GM12878 (cell line): ENCODE data around the gene PDK1. TPM values are rescaled to one million over a fixed set of nuclear protein-coding genes. Genes with fewer than 3 reads are reported as not detected.

ENCODE experiments used
- ATAC-seq: fragments of 200-7000 bp; cut with Tn5 transposase; 3 replicates; pipeline ENCODE4 v1.9.1; 2020; ENCODE audit warnings: mild to moderate bottlenecking, moderate library complexity
- BruUV-seq: library from RNA; stranded (reverse); fragments of 400-500 nt; replicated peaks from 2 replicates; lab custom pipeline; 2021; lab: Mats Ljungman, UMichigan
- CTCF ChIA-PET: fragments of 300-600 bp; sonication (Branson Sonifier 250); formaldehyde crosslinking; extraction: SDS; loops from one replicate; lab custom pipeline; 2021; ENCODE audit warnings: inconsistent platforms; lab: Yijun Ruan, JAX
- POLR2A ChIA-PET: fragments of 350-600 bp; formaldehyde crosslinking; extraction: SDS; loops from one replicate; lab custom pipeline; 2021; ENCODE audit warnings: inconsistent platforms; lab: Charles Lee
- RAD21 ChIA-PET: fragments of 300-600 bp; sonication (Branson Sonifier 250); formaldehyde crosslinking; loops from one replicate; lab custom pipeline; 2023; ENCODE audit warnings: antibody characterized with exemption; ENCODE audit not compliant: unreplicated experiment; lab: Charles Lee
- SMC1A ChIA-PET: fragments of 300-600 bp; sonication (Branson Sonifier 250); formaldehyde crosslinking; loops from one replicate; lab custom pipeline; 2023; ENCODE audit not compliant: unreplicated experiment, uncharacterized antibody; lab: Charles Lee
- DNase-seq: peaks from one replicate; pipeline ENCODE4 v3.0.0-alpha.2; 2011; ENCODE audit warnings: low read depth, low spot score
- FAIRE-seq: peaks from 3 replicates; lab custom pipeline; 2011; peaks lifted over from hg19 to GRCh38; lab: Jason Lieb, UNC
- H2AFZ ChIP-seq: 2 replicates; pipeline ENCODE4 v1.6.0; 2011; ENCODE audit warnings: low read depth, low read length, control low read depth; ENCODE audit not compliant: control insufficient read depth
- H3K27ac ChIP-seq: 2 replicates; pipeline ENCODE4 v1.5.1; 2011; ENCODE audit warnings: control low read depth; ENCODE audit not compliant: control insufficient read depth, insufficient read depth
- H3K27me3 ChIP-seq, 2 experiments: replicated peaks in 1 of 2; 2 replicates each; pipeline versions ENCODE4 v1.6.0 to v1.6.1; 2011; ENCODE audit warnings: low read length in 1 of 2; ENCODE audit not compliant: control insufficient read depth in 2 of 2, insufficient read depth in 2 of 2
- H3K36me3 ChIP-seq, 2 experiments: 2 replicates each; pipeline ENCODE4 v1.5.1; 2011; ENCODE audit warnings: low read length in 1 of 2; ENCODE audit not compliant: control insufficient read depth in 2 of 2, insufficient read depth in 2 of 2
- H3K4me1 ChIP-seq: 2 replicates; pipeline ENCODE4 v1.6.1; 2011; ENCODE audit warnings: mild to moderate bottlenecking, low read length, moderate library complexity, mixed read lengths; ENCODE audit not compliant: control insufficient read depth, insufficient read depth
- H3K4me2 ChIP-seq: 2 replicates; pipeline ENCODE4 v1.6.0; 2011; ENCODE audit warnings: control low read depth; ENCODE audit not compliant: control insufficient read depth, insufficient read depth
- H3K4me3 ChIP-seq: fragments of 200-600 bp; sonication (generic); 2 replicates; pipeline ENCODE4 v1.5.1; 2016
- H3K79me2 ChIP-seq: 2 replicates; pipeline ENCODE4 v1.6.0; 2011; ENCODE audit warnings: low read length; ENCODE audit not compliant: control insufficient read depth, insufficient read depth
- H3K9ac ChIP-seq: 2 replicates; pipeline ENCODE4 v1.8.0; 2011; ENCODE audit warnings: low read length, control low read depth, mixed read lengths; ENCODE audit not compliant: control insufficient read depth, insufficient read depth
- H3K9me3 ChIP-seq: replicated peaks from 3 replicates; pipeline ENCODE4 v1.5.1; 2011; ENCODE audit warnings: mild to moderate bottlenecking, low read length; ENCODE audit not compliant: control insufficient read depth, insufficient read depth
- H4K20me1 ChIP-seq: 2 replicates; pipeline ENCODE4 v1.6.0; 2011; ENCODE audit not compliant: control insufficient read depth, insufficient read depth
- BRCA1 ChIP-seq: IDR thresholded peaks from 2 replicates; pipeline ENCODE4 v1.6.1; 2011; ENCODE audit warnings: low read depth, low read length, improper control_type of control experiment
- EZH2 ChIP-seq: IDR thresholded peaks from 2 replicates; pipeline ENCODE4 v1.6.1; 2012; ENCODE audit warnings: low read depth, mild to moderate bottlenecking, control low read depth, inconsistent platforms, low read length, borderline replicate concordance; ENCODE audit not compliant: control insufficient read depth
- IKZF1 ChIP-seq: fragments of 450-650 bp; conservative IDR thresholded peaks from 2 replicates; pipeline ENCODE4 v1.6.1; 2017; ENCODE audit warnings: antibody characterized with exemption, mild to moderate bottlenecking
- MEF2A ChIP-seq: IDR thresholded peaks from 2 replicates; pipeline ENCODE4 v1.6.1; 2011; ENCODE audit warnings: low read depth, mild to moderate bottlenecking, low read length, moderate library complexity; ENCODE audit not compliant: insufficient read depth
- NFYA ChIP-seq: IDR thresholded peaks from 2 replicates; pipeline ENCODE4 v1.6.1; 2011; ENCODE audit warnings: low read depth, mild to moderate bottlenecking, low read length, improper control_type of control experiment, borderline replicate concordance
- POU2F2 ChIP-seq: IDR thresholded peaks from 3 replicates; pipeline ENCODE4 v1.6.1; 2011; ENCODE audit warnings: low read depth, mild to moderate bottlenecking, low read length, borderline replicate concordance
- SMAD1 ChIP-seq: fragments of 450-650 bp; IDR thresholded peaks from 2 replicates; pipeline ENCODE4 v1.6.1; 2018; ENCODE audit warnings: mild to moderate bottlenecking, low read depth; ENCODE audit not compliant: partially characterized antibody
- SMARCA5 ChIP-seq: fragments of 450-650 bp; IDR thresholded peaks from 2 replicates; pipeline ENCODE4 v1.6.1; 2017; ENCODE audit warnings: mild to moderate bottlenecking
- ZBED1 ChIP-seq: IDR thresholded peaks from 2 replicates; pipeline ENCODE4 v1.6.1; 2016; ENCODE audit warnings: borderline replicate concordance
- WGBS: methylation state at CpG from one replicate; pipeline ENCODE4 v1.1.6; 2016; ENCODE audit warnings: low lambda C conversion rate; ENCODE audit not compliant: insufficient replicate concordance, insufficient coverage; ENCODE audit errors: missing lambda C conversion rate; 5-methylcytosine and 5-hydroxymethylcytosine counted together
- in situ Hi-C: fragments of 300-500 bp; cut with MboI; formaldehyde crosslinking; loops from 9 replicates; pipeline ENCODE4 v1.14.3; 2018; ENCODE audit warnings: mixed read lengths
- intact Hi-C: fragments of 100-400 bp; cut with micrococcal nuclease; formaldehyde crosslinking; loops from one replicate; pipeline ENCODE4 v1.14.2; 2022; ENCODE audit not compliant: unreplicated experiment
- polyA plus RNA-seq, 11 experiments: library from polyadenylated mRNA; depleted of rRNA in 4 of 11; unstranded in 6 of 11; stranded (reverse) in 5 of 11; fragments of >200 nt; fragmentation: Nextera tagmentation in 4 of 11; fragmentation: Illumina TruSeq in 1 of 11; extraction: Ambion mirVana in 4 of 11; extraction: Trizol in 1 of 11; gene quantifications; 1 replicate in 1 of 11; 2 replicates in 10 of 11; pipeline versions ENCODE4 v1.2.1 to v1.2.3, GENCODE V29; 2011 to 2016; ENCODE audit warnings: inconsistent platforms in 2 of 11, missing spikeins in 2 of 11, low read depth in 1 of 11
- total RNA-seq, 4 experiments: library from RNA; depleted of rRNA in 3 of 4; stranded (reverse); fragments of >200 nt in 3 of 4; fragmentation: Illumina TruSeq in 1 of 4; extraction: Trizol in 1 of 4; gene quantifications; 2 replicates each; pipeline versions ENCODE4 v1.2.1 to v1.2.3, GENCODE V29; 2013 to 2021
- TF ChIP-seq, protein P1 (sequence below): fragments of 450-650 bp; IDR thresholded peaks from 2 replicates; pipeline ENCODE4 v1.6.1; 2016; ENCODE audit warnings: mild to moderate bottlenecking, moderate library complexity, borderline replicate concordance
- TF ChIP-seq, protein P2 (sequence below): fragments of 450-650 bp; IDR thresholded peaks from 2 replicates; pipeline ENCODE4 v1.6.1; 2017; ENCODE audit warnings: mild to moderate bottlenecking, moderate library complexity
- TF ChIP-seq, protein P3 (sequence below): fragments of 450-650 bp; formaldehyde crosslinking; IDR thresholded peaks from 2 replicates; pipeline ENCODE4 v1.4.0; 2020; ENCODE audit warnings: mild to moderate bottlenecking, moderate library complexity

The PDK1 gene
- total and polyA plus RNA-seq, 10 of the 15 experiments (the other 5 are each of a cell fraction or from before 2014, with no cell fraction given), result 5.3 to 128 (median 17.1) TPM

DNA sequence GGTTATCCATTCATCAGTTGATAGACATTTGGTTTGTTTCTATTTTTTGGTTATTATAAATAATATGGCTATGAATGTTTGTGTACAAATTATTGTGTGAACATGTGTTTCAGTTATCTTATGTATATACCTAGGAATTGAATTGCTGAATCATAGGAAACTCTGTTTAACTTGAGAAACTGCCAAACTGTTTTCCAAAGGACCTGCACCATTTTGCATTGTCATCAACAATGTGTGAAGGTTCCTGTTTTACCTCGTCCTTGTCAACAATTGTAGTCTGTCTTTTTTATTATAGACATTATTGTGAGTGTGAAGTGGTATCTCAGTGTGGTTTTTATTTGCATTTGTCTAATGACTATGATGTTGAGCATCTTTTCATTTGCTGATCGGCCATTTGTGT, 17.1 kb downstream of the PDK1 start:
- no peaks in the 10 kb centered on the region for H3K27me3 ChIP-seq
- RAD21 ChIA-PET, result no interaction called here
- TF ChIP-seq ZBED1 (no peak), BRCA1 (no peak), MEF2A (no peak), SMAD1 (no peak), IKZF1 (no peak), EZH2 (no peak), SMARCA5 (no peak), NFYA (no peak), POU2F2 (no peak)
- TF ChIP-seq, protein P1, sequence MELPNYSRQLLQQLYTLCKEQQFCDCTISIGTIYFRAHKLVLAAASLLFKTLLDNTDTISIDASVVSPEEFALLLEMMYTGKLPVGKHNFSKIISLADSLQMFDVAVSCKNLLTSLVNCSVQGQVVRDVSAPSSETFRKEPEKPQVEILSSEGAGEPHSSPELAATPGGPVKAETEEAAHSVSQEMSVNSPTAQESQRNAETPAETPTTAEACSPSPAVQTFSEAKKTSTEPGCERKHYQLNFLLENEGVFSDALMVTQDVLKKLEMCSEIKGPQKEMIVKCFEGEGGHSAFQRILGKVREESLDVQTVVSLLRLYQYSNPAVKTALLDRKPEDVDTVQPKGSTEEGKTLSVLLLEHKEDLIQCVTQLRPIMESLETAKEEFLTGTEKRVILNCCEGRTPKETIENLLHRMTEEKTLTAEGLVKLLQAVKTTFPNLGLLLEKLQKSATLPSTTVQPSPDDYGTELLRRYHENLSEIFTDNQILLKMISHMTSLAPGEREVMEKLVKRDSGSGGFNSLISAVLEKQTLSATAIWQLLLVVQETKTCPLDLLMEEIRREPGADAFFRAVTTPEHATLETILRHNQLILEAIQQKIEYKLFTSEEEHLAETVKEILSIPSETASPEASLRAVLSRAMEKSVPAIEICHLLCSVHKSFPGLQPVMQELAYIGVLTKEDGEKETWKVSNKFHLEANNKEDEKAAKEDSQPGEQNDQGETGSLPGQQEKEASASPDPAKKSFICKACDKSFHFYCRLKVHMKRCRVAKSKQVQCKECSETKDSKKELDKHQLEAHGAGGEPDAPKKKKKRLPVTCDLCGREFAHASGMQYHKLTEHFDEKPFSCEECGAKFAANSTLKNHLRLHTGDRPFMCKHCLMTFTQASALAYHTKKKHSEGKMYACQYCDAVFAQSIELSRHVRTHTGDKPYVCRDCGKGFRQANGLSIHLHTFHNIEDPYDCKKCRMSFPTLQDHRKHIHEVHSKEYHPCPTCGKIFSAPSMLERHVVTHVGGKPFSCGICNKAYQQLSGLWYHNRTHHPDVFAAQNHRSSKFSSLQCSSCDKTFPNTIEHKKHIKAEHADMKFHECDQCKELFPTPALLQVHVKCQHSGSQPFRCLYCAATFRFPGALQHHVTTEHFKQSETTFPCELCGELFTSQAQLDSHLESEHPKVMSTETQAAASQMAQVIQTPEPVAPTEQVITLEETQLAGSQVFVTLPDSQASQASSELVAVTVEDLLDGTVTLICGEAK, result no peak
- TF ChIP-seq, protein P2, sequence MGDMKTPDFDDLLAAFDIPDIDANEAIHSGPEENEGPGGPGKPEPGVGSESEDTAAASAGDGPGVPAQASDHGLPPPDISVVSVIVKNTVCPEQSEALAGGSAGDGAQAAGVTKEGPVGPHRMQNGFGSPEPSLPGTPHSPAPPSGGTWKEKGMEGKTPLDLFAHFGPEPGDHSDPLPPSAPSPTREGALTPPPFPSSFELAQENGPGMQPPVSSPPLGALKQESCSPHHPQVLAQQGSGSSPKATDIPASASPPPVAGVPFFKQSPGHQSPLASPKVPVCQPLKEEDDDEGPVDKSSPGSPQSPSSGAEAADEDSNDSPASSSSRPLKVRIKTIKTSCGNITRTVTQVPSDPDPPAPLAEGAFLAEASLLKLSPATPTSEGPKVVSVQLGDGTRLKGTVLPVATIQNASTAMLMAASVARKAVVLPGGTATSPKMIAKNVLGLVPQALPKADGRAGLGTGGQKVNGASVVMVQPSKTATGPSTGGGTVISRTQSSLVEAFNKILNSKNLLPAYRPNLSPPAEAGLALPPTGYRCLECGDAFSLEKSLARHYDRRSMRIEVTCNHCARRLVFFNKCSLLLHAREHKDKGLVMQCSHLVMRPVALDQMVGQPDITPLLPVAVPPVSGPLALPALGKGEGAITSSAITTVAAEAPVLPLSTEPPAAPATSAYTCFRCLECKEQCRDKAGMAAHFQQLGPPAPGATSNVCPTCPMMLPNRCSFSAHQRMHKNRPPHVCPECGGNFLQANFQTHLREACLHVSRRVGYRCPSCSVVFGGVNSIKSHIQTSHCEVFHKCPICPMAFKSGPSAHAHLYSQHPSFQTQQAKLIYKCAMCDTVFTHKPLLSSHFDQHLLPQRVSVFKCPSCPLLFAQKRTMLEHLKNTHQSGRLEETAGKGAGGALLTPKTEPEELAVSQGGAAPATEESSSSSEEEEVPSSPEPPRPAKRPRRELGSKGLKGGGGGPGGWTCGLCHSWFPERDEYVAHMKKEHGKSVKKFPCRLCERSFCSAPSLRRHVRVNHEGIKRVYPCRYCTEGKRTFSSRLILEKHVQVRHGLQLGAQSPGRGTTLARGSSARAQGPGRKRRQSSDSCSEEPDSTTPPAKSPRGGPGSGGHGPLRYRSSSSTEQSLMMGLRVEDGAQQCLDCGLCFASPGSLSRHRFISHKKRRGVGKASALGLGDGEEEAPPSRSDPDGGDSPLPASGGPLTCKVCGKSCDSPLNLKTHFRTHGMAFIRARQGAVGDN, result no peak
- TF ChIP-seq, protein P3, sequence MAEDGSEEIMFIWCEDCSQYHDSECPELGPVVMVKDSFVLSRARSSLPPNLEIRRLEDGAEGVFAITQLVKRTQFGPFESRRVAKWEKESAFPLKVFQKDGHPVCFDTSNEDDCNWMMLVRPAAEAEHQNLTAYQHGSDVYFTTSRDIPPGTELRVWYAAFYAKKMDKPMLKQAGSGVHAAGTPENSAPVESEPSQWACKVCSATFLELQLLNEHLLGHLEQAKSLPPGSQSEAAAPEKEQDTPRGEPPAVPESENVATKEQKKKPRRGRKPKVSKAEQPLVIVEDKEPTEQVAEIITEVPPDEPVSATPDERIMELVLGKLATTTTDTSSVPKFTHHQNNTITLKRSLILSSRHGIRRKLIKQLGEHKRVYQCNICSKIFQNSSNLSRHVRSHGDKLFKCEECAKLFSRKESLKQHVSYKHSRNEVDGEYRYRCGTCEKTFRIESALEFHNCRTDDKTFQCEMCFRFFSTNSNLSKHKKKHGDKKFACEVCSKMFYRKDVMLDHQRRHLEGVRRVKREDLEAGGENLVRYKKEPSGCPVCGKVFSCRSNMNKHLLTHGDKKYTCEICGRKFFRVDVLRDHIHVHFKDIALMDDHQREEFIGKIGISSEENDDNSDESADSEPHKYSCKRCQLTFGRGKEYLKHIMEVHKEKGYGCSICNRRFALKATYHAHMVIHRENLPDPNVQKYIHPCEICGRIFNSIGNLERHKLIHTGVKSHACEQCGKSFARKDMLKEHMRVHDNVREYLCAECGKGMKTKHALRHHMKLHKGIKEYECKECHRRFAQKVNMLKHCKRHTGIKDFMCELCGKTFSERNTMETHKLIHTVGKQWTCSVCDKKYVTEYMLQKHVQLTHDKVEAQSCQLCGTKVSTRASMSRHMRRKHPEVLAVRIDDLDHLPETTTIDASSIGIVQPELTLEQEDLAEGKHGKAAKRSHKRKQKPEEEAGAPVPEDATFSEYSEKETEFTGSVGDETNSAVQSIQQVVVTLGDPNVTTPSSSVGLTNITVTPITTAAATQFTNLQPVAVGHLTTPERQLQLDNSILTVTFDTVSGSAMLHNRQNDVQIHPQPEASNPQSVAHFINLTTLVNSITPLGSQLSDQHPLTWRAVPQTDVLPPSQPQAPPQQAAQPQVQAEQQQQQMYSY (CRISPR knock-in tag), result no peak

More for the DNA sequence above, 17.1 kb downstream of the PDK1 start:
- Histone ChIP-seq H3K27ac (no peak overlapping the region), H3K36me3 (peaks cover 4 to 38% of the 10 kb centered on the region in 2 experiments), H3K9ac (no peak overlapping the region), H4K20me1 (no peaks in the 10 kb centered on the region), H3K4me1 (no peaks in the 10 kb centered on the region), H2AFZ (no peak overlapping the region), H3K4me2 (no peak overlapping the region), H3K4me3 (no peak overlapping the region), H3K79me2 (no peaks in the 10 kb centered on the region; the same call in 1 of the 2 replicates), H3K9me3 (peaks cover 26% of the 10 kb centered on the region)
- intact Hi-C loops, result no loop called here
- DNase-seq (no peak), ATAC-seq (no peak), FAIRE-seq (no peak)
- POLR2A ChIA-PET, result no interaction called here
- SMC1A ChIA-PET, result no interaction called here
- in situ Hi-C loops, result loop anchor here (25.0 kb wide), 1 partner anchor 1636 kb away; the partner anchor contains the start of gene GORASP2
- CTCF ChIA-PET, result no interaction called here
- WGBS, result 88% methylated on average over 2 of the region's 2 CpGs
- no TSS peak for BruUV-seq
